ENCODE results near the gene AKT2. TPM values are rescaled to one million over a fixed set of nuclear protein-coding genes. Genes with fewer than 3 reads are reported as not detected.

Gene AKT2
- polyA plus RNA-seq, 1 donor from 2014 or later, result 131 TPM

DNA sequence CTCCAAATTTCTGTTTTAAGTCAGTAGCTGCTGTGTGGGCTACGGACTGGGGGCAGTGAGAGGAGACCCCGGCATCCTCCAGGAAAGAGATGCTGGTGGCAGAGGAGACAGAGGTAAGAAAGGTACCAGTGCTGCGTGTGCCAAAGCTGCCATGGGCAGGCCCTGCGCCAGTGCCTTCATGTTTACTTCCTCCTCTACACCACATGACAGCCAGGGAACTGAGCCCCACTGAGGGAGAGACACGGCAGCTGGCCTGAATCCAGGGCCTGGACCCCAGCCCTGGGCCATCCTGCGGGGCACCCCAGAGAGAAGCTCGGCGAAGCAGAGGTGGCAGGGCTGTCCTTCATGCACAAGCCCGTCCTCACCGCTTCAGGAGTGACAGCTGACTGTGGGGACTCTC is 35.9 kb downstream of the AKT2 start:
- no peaks in the 10 kb centered on the region for H4K20me1 ChIP-seq (ENCODE audit: insufficient read depth)
- TF ChIP-seq, protein P1, sequence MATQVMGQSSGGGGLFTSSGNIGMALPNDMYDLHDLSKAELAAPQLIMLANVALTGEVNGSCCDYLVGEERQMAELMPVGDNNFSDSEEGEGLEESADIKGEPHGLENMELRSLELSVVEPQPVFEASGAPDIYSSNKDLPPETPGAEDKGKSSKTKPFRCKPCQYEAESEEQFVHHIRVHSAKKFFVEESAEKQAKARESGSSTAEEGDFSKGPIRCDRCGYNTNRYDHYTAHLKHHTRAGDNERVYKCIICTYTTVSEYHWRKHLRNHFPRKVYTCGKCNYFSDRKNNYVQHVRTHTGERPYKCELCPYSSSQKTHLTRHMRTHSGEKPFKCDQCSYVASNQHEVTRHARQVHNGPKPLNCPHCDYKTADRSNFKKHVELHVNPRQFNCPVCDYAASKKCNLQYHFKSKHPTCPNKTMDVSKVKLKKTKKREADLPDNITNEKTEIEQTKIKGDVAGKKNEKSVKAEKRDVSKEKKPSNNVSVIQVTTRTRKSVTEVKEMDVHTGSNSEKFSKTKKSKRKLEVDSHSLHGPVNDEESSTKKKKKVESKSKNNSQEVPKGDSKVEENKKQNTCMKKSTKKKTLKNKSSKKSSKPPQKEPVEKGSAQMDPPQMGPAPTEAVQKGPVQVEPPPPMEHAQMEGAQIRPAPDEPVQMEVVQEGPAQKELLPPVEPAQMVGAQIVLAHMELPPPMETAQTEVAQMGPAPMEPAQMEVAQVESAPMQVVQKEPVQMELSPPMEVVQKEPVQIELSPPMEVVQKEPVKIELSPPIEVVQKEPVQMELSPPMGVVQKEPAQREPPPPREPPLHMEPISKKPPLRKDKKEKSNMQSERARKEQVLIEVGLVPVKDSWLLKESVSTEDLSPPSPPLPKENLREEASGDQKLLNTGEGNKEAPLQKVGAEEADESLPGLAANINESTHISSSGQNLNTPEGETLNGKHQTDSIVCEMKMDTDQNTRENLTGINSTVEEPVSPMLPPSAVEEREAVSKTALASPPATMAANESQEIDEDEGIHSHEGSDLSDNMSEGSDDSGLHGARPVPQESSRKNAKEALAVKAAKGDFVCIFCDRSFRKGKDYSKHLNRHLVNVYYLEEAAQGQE (IDR thresholded peaks at IDR 0.05; ENCODE audit: borderline replicate concordance), result no peak
- no peak for TF ChIP-seq POLR2AphosphoS5 (IDR thresholded peaks at IDR 0.05)
- H3K79me2 ChIP-seq (replicated peaks; ENCODE audit: insufficient read depth, low read length), result no peaks in the 10 kb centered on the region
- no peaks in the 10 kb centered on the region for H3K9me2 ChIP-seq (ENCODE audit: insufficient read depth, low read length)
- H3K27ac ChIP-seq (ENCODE audit: low read length), result no peak overlapping the region
- H3K9ac ChIP-seq (ENCODE audit: low read length), result no peak overlapping the region
- H3K4me2 ChIP-seq (ENCODE audit: low read length), result no peak overlapping the region
- no peaks in the 10 kb centered on the region for H3K36me3 ChIP-seq (ENCODE audit: insufficient read depth, low read length)
- no peak overlapping the region for H3K4me3 ChIP-seq (ENCODE audit: low read length)
- no peaks in the 10 kb centered on the region for H3K9me3 ChIP-seq (ENCODE audit: low read length)
- no peaks in the 10 kb centered on the region for H3K27me3 ChIP-seq (ENCODE audit: insufficient read depth, low read depth, low read length)
- no peak overlapping the region for H2AFZ ChIP-seq (ENCODE audit: low read depth, low read length)
- H3F3A ChIP-seq (ENCODE audit: insufficient read depth, low read length, poor library complexity, severe bottlenecking), result no peaks in the 10 kb centered on the region

DNA sequence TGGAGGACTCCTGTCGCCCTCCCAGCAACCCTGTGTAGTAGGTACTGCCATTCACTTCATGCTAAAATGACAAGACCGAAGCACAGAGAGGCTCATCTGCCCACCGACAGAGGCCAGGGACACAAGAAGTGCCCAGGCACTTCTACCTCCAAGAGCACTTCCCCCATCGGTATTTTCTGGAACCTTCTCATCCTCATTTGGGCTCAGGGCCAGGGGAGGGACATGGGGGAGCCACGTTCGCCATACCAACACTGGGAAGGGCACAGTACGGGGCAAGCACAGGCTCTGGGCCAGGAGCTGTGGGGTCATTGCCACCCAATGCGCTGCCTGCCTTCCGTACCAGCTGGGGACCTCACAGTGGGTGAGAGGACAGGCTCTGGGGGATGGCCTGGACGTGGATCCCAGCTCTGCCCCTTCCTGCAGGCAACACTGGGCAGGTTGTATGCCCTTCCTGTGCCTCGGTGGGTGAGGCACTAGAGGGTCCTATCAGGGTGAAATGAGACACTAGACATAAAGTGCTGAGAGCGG is 37.3 kb downstream of the AKT2 start:
- TF ChIP-seq, protein P1 (IDR thresholded peaks at IDR 0.05; ENCODE audit: borderline replicate concordance), result no peak
- TF ChIP-seq SMC3 (conservative IDR thresholded peaks at IDR 0.05; ENCODE audit: poor library complexity), result no peak
- no peak for TF ChIP-seq EP300 (conservative IDR thresholded peaks at IDR 0.05; ENCODE audit: poor library complexity, severe bottlenecking)
- TF ChIP-seq POLR2AphosphoS5 (IDR thresholded peaks at IDR 0.05), result no peak
- TF ChIP-seq EZH2 (IDR thresholded peaks at IDR 0.05; ENCODE audit: borderline replicate concordance, insufficient read depth, low read length, poor library complexity, severe bottlenecking), result no peak
- Histone ChIP-seq H3K9ac (ENCODE audit: low read length) (no peak overlapping the region), H4K20me1 (ENCODE audit: insufficient read depth) (no peaks in the 10 kb centered on the region), H3K9me2 (ENCODE audit: insufficient read depth, low read length) (no peaks in the 10 kb centered on the region), H3K36me3 (ENCODE audit: insufficient read depth, low read length) (no peaks in the 10 kb centered on the region), H3K9me3 (ENCODE audit: low read length) (no peaks in the 10 kb centered on the region), H3K27ac (ENCODE audit: low read length) (no peak overlapping the region), H2AFZ (ENCODE audit: low read depth, low read length) (no peak overlapping the region), H3K4me3 (ENCODE audit: low read length) (no peak overlapping the region), H3K4me2 (ENCODE audit: low read length) (no peak overlapping the region), H3K79me2 (replicated peaks; ENCODE audit: insufficient read depth, low read length) (no peaks in the 10 kb centered on the region), H3F3A (ENCODE audit: insufficient read depth, low read length, poor library complexity, severe bottlenecking) (no peaks in the 10 kb centered on the region), H3K27me3 (ENCODE audit: insufficient read depth, low read depth, low read length) (no peaks in the 10 kb centered on the region)

DNA sequence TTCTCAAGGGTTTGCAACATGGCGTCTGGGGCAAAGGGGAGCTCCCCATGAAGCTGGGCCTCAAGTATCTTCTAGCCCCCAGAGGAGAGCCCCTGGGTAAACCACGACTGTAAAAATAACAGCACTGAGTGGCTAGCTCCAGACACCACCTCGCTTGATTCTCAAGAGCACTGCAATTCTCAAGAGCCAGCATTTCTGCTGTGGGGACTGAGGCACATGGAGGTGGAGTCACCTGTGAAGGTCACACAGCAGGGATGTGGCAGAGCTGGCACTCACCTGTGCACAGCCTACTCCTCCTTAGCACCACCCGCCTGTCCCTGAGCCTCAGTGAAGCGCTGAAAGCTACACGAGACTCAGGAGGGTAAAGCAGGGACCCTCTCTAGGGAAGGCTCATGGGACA is 38.0 kb downstream of the AKT2 start:
- H3K27me3 ChIP-seq (ENCODE audit: insufficient read depth, low read depth, low read length), result no peaks in the 10 kb centered on the region
- H3K36me3 ChIP-seq (ENCODE audit: insufficient read depth, low read length), result no peaks in the 10 kb centered on the region
- H4K20me1 ChIP-seq (ENCODE audit: insufficient read depth), result no peaks in the 10 kb centered on the region
- no peaks in the 10 kb centered on the region for H3K9me2 ChIP-seq (ENCODE audit: insufficient read depth, low read length)
- H3K79me2 ChIP-seq (replicated peaks; ENCODE audit: insufficient read depth, low read length), result no peaks in the 10 kb centered on the region
- H3K9me3 ChIP-seq (ENCODE audit: low read length), result no peaks in the 10 kb centered on the region
- no peak overlapping the region for H3K27ac ChIP-seq (ENCODE audit: low read length)
- no peak overlapping the region for H3K9ac ChIP-seq (ENCODE audit: low read length)
- H3K4me2 ChIP-seq (ENCODE audit: low read length), result no peak overlapping the region
- H3K4me3 ChIP-seq (ENCODE audit: low read length), result no peak overlapping the region
- TF ChIP-seq TAF1 (IDR thresholded peaks at IDR 0.05; ENCODE audit: low read depth) (no peak), POLR2AphosphoS5 (IDR thresholded peaks at IDR 0.05) (no peak), EP300 (conservative IDR thresholded peaks at IDR 0.05; ENCODE audit: poor library complexity, severe bottlenecking) (no peak), EZH2 (IDR thresholded peaks at IDR 0.05; ENCODE audit: borderline replicate concordance, insufficient read depth, low read length, poor library complexity, severe bottlenecking) (no peak), SMC3 (conservative IDR thresholded peaks at IDR 0.05; ENCODE audit: poor library complexity) (no peak), RAD21 (conservative IDR thresholded peaks at IDR 0.05) (no peak), MXI1 (conservative IDR thresholded peaks at IDR 0.05; ENCODE audit: poor library complexity, severe bottlenecking) (no peak)
- TF ChIP-seq, protein P2, sequence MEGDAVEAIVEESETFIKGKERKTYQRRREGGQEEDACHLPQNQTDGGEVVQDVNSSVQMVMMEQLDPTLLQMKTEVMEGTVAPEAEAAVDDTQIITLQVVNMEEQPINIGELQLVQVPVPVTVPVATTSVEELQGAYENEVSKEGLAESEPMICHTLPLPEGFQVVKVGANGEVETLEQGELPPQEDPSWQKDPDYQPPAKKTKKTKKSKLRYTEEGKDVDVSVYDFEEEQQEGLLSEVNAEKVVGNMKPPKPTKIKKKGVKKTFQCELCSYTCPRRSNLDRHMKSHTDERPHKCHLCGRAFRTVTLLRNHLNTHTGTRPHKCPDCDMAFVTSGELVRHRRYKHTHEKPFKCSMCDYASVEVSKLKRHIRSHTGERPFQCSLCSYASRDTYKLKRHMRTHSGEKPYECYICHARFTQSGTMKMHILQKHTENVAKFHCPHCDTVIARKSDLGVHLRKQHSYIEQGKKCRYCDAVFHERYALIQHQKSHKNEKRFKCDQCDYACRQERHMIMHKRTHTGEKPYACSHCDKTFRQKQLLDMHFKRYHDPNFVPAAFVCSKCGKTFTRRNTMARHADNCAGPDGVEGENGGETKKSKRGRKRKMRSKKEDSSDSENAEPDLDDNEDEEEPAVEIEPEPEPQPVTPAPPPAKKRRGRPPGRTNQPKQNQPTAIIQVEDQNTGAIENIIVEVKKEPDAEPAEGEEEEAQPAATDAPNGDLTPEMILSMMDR (IDR thresholded peaks at IDR 0.05; ENCODE audit: poor library complexity, severe bottlenecking), result no peak
- TF ChIP-seq, protein P1 (IDR thresholded peaks at IDR 0.05; ENCODE audit: borderline replicate concordance), result no peak
- H3F3A ChIP-seq (ENCODE audit: insufficient read depth, low read length, poor library complexity, severe bottlenecking), result no peaks in the 10 kb centered on the region
- no peak overlapping the region for H2AFZ ChIP-seq (ENCODE audit: low read depth, low read length)

Data from neural cell (in vitro differentiated cells).